Liver (tissue), 9 donors: Measurements from ENCODE around the gene ACSL1. TPM values are rescaled to one million over a fixed set of nuclear protein-coding genes. Genes with fewer than 3 reads are reported as not detected.

Experiments used
- DNase-seq: peaks from one replicate; pipeline ENCODE4 v3.0.0-alpha.2; 2017; ENCODE audit warnings: low spot score
- H3K27ac ChIP-seq, 2 donors: one replicate each; pipeline ENCODE4 v1.7.0; 2013; ENCODE audit warnings: inconsistent platforms in 2 of 2, low read length in 2 of 2, control low read depth in 1 of 2, low read depth in 1 of 2, mild to moderate bottlenecking in 1 of 2
- H3K27me3 ChIP-seq, 4 donors: one replicate each; pipeline versions ENCODE4 v1.6.1 to v1.7.0; 2013; ENCODE audit warnings: low read length in 3 of 4, inconsistent platforms in 1 of 4, mild to moderate bottlenecking in 1 of 4, moderate library complexity in 1 of 4; ENCODE audit not compliant: control insufficient read depth in 4 of 4, insufficient read depth in 4 of 4
- H3K36me3 ChIP-seq, 4 donors: one replicate each; pipeline versions ENCODE4 v1.6.1 to v1.7.0; 2013; ENCODE audit warnings: low read length in 3 of 4, mild to moderate bottlenecking in 3 of 4, low read depth in 1 of 4, moderate library complexity in 1 of 4; ENCODE audit not compliant: control insufficient read depth in 4 of 4, insufficient read depth in 3 of 4
- H3K4me1 ChIP-seq, 4 donors: one replicate each; pipeline versions ENCODE4 v1.6.1 to v1.7.0; 2013; ENCODE audit warnings: low read length in 3 of 4, mild to moderate bottlenecking in 3 of 4, moderate library complexity in 1 of 4; ENCODE audit not compliant: control insufficient read depth in 4 of 4, insufficient read depth in 4 of 4
- H3K4me3 ChIP-seq, 3 donors: one replicate each; pipeline versions ENCODE4 v1.6.1 to v1.7.0; 2013; ENCODE audit warnings: low read length in 3 of 3, control low read depth in 1 of 3, low read depth in 1 of 3, mild to moderate bottlenecking in 1 of 3
- H3K9ac ChIP-seq, 2 donors: one replicate each; pipeline ENCODE4 v1.7.0; 2013; ENCODE audit warnings: low read length in 2 of 2, mild to moderate bottlenecking in 2 of 2, moderate library complexity in 2 of 2, control low read depth in 1 of 2, low read depth in 1 of 2
- H3K9me3 ChIP-seq, 4 donors: one replicate each; pipeline versions ENCODE4 v1.6.1 to v1.7.0; 2013; ENCODE audit warnings: low read length in 3 of 4; ENCODE audit not compliant: control insufficient read depth in 4 of 4
- ATF3 ChIP-seq: IDR thresholded peaks from 2 replicates; pipeline ENCODE4 v1.6.1; 2016; ENCODE audit warnings: antibody characterized with exemption
- CTCF ChIP-seq: fragments of 150-350 bp; IDR thresholded peaks from 2 replicates; pipeline ENCODE4 v1.5.1; 2017; ENCODE audit warnings: improper control_type of control experiment, low read depth, low read length; ENCODE audit not compliant: missing input control
- EGR1 ChIP-seq, 2 donors: IDR thresholded peaks; 2 replicates each; pipeline ENCODE4 v1.6.1; 2016 to 2018; ENCODE audit warnings: antibody characterized with exemption in 2 of 2, low read depth in 2 of 2
- FOXA1 ChIP-seq: IDR thresholded peaks from 2 replicates; pipeline ENCODE4 v1.6.1; 2016; ENCODE audit warnings: antibody characterized with exemption
- FOXA2 ChIP-seq: IDR thresholded peaks from 2 replicates; pipeline ENCODE4 v1.6.1; 2016; ENCODE audit warnings: antibody characterized with exemption
- GABPA ChIP-seq, 2 donors: IDR thresholded peaks in 1 of 2; conservative IDR thresholded peaks in 1 of 2; 2 replicates each; pipeline ENCODE4 v1.6.1; 2016; ENCODE audit warnings: antibody characterized with exemption in 2 of 2, mild to moderate bottlenecking in 1 of 2, moderate library complexity in 1 of 2
- HNF4A ChIP-seq, 2 donors: conservative IDR thresholded peaks; 2 replicates each; pipeline ENCODE4 v1.6.1; 2016; ENCODE audit warnings: antibody characterized with exemption in 2 of 2, mild to moderate bottlenecking in 2 of 2
- HNF4G ChIP-seq: IDR thresholded peaks from 2 replicates; pipeline ENCODE4 v1.6.1; 2016; ENCODE audit warnings: antibody characterized with exemption
- JUND ChIP-seq, 2 donors: IDR thresholded peaks; 2 replicates each; pipeline ENCODE4 v1.6.1; 2016; ENCODE audit warnings: antibody characterized with exemption in 2 of 2
- MAX ChIP-seq: IDR thresholded peaks from 2 replicates; pipeline ENCODE4 v1.6.1; 2016; ENCODE audit warnings: antibody characterized with exemption
- NR2F2 ChIP-seq: IDR thresholded peaks from 2 replicates; pipeline ENCODE4 v1.6.1; 2016; ENCODE audit warnings: antibody characterized with exemption
- REST ChIP-seq: IDR thresholded peaks from 2 replicates; pipeline ENCODE4 v1.6.1; 2016; ENCODE audit warnings: antibody characterized with exemption, mild to moderate bottlenecking
- RXRA ChIP-seq, 2 donors: IDR thresholded peaks; 2 replicates each; pipeline ENCODE4 v1.6.1; 2017 to 2018; ENCODE audit warnings: antibody characterized with exemption in 2 of 2, mild to moderate bottlenecking in 1 of 2
- SP1 ChIP-seq: IDR thresholded peaks from 2 replicates; pipeline ENCODE4 v1.6.1; 2018; ENCODE audit warnings: antibody characterized with exemption, mild to moderate bottlenecking
- TAF1 ChIP-seq: conservative IDR thresholded peaks from 2 replicates; pipeline ENCODE4 v1.6.1; 2016; ENCODE audit warnings: antibody characterized with exemption, mild to moderate bottlenecking
- YY1 ChIP-seq: IDR thresholded peaks from 2 replicates; pipeline ENCODE4 v1.6.1; 2016; ENCODE audit warnings: antibody characterized with exemption, mild to moderate bottlenecking
- ZBTB33 ChIP-seq: IDR thresholded peaks from 2 replicates; pipeline ENCODE4 v1.6.1; 2016; ENCODE audit warnings: antibody characterized with exemption
- WGBS: extraction: QIAGEN DNeasy Blood & Tissue Kit; methylation state at CpG from one replicate; pipeline ENCODE4 v1.1.7; 2013; 5-methylcytosine and 5-hydroxymethylcytosine counted together
- polyA plus RNA-seq, 2 donors: library from polyadenylated mRNA; stranded (reverse) in 1 of 2; unstranded in 1 of 2; fragments of 200-250 nt in 1 of 2; fragments of >200 nt in 1 of 2; fragmentation: Nextera tagmentation in 1 of 2; extraction: Ambion mirVana in 1 of 2; gene quantifications; one replicate each; pipeline versions ENCODE4 v1.2.1 to v1.2.3, GENCODE V29; 2013 to 2015
- total RNA-seq, 2 donors: library from RNA; depleted of rRNA; stranded (reverse); fragments of >200 nt; gene quantifications; one replicate each; pipeline ENCODE4 v1.2.3, GENCODE V29; 2014
- donor health status: healthy.
- donor health status: healthy.
- donor health status: healthy.
- donor health status: healthy.
- donor health status: healthy.

Gene ACSL1
- total and polyA plus RNA-seq, 4 donors = 210 to 2,226 (median 878) TPM

GRCh38 chr4:184794470-184794869 is 31.3 kb downstream of the ACSL1 start:
- no peak for TF ChIP-seq GABPA (IDR thresholded peaks at IDR 0.05 in 1 of 2, conservative IDR thresholded peaks at IDR 0.05 in 1 of 2)
- no peak for TF ChIP-seq ATF3
- TF ChIP-seq YY1 = no peak
- no peak for TF ChIP-seq JUND (IDR thresholded peaks at IDR 0.05)
- TF ChIP-seq EGR1 (IDR thresholded peaks at IDR 0.05; ENCODE audit: low read depth in 2 of 2) = no peak
- no peak for TF ChIP-seq ZBTB33
- TF ChIP-seq RXRA (IDR thresholded peaks at IDR 0.05) = no peak
- TF ChIP-seq SP1 = no peak
- no peak for TF ChIP-seq TAF1
- TF ChIP-seq FOXA2 = no peak
- TF ChIP-seq HNF4A (conservative IDR thresholded peaks at IDR 0.05) = no peak
- TF ChIP-seq MAX = no peak
- TF ChIP-seq HNF4G = no peak
- TF ChIP-seq FOXA1 = no peak
- no peak for TF ChIP-seq REST
- DNase-seq = no peak
- Histone ChIP-seq H3K36me3 (peaks cover 11 to 75% (median 57%) of the 10 kb centered on the region in 4 donors), H3K9ac (no peak overlapping the region), H3K9me3 (no peaks in the 10 kb centered on the region), H3K4me1 (peaks cover 9 to 75% (median 45%) of the 10 kb centered on the region in 4 donors), H3K27ac (no peak overlapping the region), H3K4me3 (no peak overlapping the region), H3K27me3 (no peaks in the 10 kb centered on the region)
- 93% methylated on average over 5 of the region's 5 CpGs for WGBS

- DNase-seq = no peak
- no peaks in the 10 kb centered on the region for H3K27me3 ChIP-seq
- H3K27ac ChIP-seq = peak overlapping the region in 1 of 2 donors; percentile 43
- no peaks in the 10 kb centered on the region for H3K9me3 ChIP-seq
- H3K9ac ChIP-seq = no peak overlapping the region
- peaks cover 11 to 77% (median 61%) of the 10 kb centered on the region in 4 donors for H3K36me3 ChIP-seq
- peaks cover 9 to 70% (median 45%) of the 10 kb centered on the region in 4 donors for H3K4me1 ChIP-seq
- no peak overlapping the region for H3K4me3 ChIP-seq
- 91% methylated on average over 9 of the region's 9 CpGs for WGBS
- TF ChIP-seq FOXA1 = no peak
- TF ChIP-seq EGR1 (IDR thresholded peaks at IDR 0.05; ENCODE audit: low read depth in 2 of 2) = no peak
- TF ChIP-seq ATF3 = no peak
- no peak for TF ChIP-seq YY1
- TF ChIP-seq JUND (IDR thresholded peaks at IDR 0.05) = no peak
- TF ChIP-seq RXRA (IDR thresholded peaks at IDR 0.05) = no peak
- TF ChIP-seq NR2F2 = no peak
- TF ChIP-seq HNF4G = no peak
- TF ChIP-seq CTCF = no peak
- no peak for TF ChIP-seq GABPA (IDR thresholded peaks at IDR 0.05 in 1 of 2, conservative IDR thresholded peaks at IDR 0.05 in 1 of 2)
- no peak for TF ChIP-seq FOXA2
- TF ChIP-seq TAF1 = no peak
- no peak for TF ChIP-seq MAX
- TF ChIP-seq REST = no peak
Observed at GRCh38 chr4:184793735-184794355, 31.9 kb downstream of the ACSL1 start.
